Activated T-cell treated with anti-CD3 and anti-CD28 coated beads for 48 hours (primary cell): Measurements from ENCODE around the gene AP3M1.

ENCODE experiments used
- DNase-seq: peaks from one replicate; pipeline ENCODE4 v3.0.0-alpha.2; 2020; ENCODE audit warnings: low read depth

Gene AP3M1

GRCh38 chr10:74113546-74113945 is 37.1 kb downstream of the AP3M1 start:
- no peak for DNase-seq

- no peak for DNase-seq
Observed at GRCh38 chr10:74111799-74112198, 38.8 kb downstream of the AP3M1 start.

- DNase-seq, result no peak
Observed at GRCh38 chr10:74110120-74110519, 40.5 kb downstream of the AP3M1 start.

- DNase-seq, result no peak
Observed at GRCh38 chr10:74109452-74109851, 41.2 kb downstream of the AP3M1 start.

- no peak for DNase-seq
Observed at GRCh38 chr10:74107391-74107790, 43.2 kb downstream of the AP3M1 start.

GRCh38 chr10:74104996-74105395 is 45.6 kb downstream of the AP3M1 start:
- no peak for DNase-seq

- DNase-seq, result no peak
Observed at GRCh38 chr10:74104480-74104879, 46.1 kb downstream of the AP3M1 start.

GRCh38 chr10:74103560-74104258 is 46.9 kb downstream of the AP3M1 start:
- DNase-seq, result no peak

GRCh38 chr10:74099836-74100235 is 50.8 kb downstream of the AP3M1 start:
- no peak for DNase-seq

GRCh38 chr10:74099420-74099819 is 51.2 kb downstream of the AP3M1 start:
- no peak for DNase-seq

- no peak for DNase-seq
Observed at GRCh38 chr10:74097776-74098175, 52.9 kb downstream of the AP3M1 start.

GRCh38 chr10:74096777-74097176 is 53.9 kb downstream of the AP3M1 start:
- DNase-seq, result no peak

- DNase-seq, result no peak
Observed at GRCh38 chr10:74094231-74094630, 56.4 kb downstream of the AP3M1 start.

- DNase-seq, result no peak
Observed at GRCh38 chr10:74093530-74094164, 57.0 kb downstream of the AP3M1 start.

GRCh38 chr10:74092372-74092771 is 58.3 kb downstream of the AP3M1 start:
- no peak for DNase-seq

- no peak for DNase-seq
Observed at GRCh38 chr10:74088722-74089121, 61.9 kb downstream of the AP3M1 start.

GRCh38 chr10:74086317-74086716 is 64.3 kb downstream of the AP3M1 start:
- no peak for DNase-seq

GRCh38 chr10:74084955-74085354 is 65.7 kb downstream of the AP3M1 start:
- DNase-seq, result no peak

- DNase-seq, result no peak
Observed at GRCh38 chr10:74083304-74083703, 67.3 kb downstream of the AP3M1 start.

- DNase-seq, result no peak
Observed at GRCh38 chr10:74081941-74082718, 68.5 kb downstream of the AP3M1 start.

- DNase-seq, result peak; percentile 28
Observed at GRCh38 chr10:74081192-74081803, 69.3 kb downstream of the AP3M1 start.

GRCh38 chr10:74079936-74080590 is 70.6 kb downstream of the AP3M1 start:
- no peak for DNase-seq
